Adrenal gland (tissue), 12 donors: Measurements from ENCODE around the gene ZNF790. TPM values are rescaled to one million over a fixed set of nuclear protein-coding genes. Genes with fewer than 3 reads are reported as not detected.

Experiments
- DNase-seq, 7 donors: peaks; one replicate each; pipeline ENCODE4 v3.0.0-alpha.2; 2019 to 2020
- H3K27ac ChIP-seq, 5 donors: fragments of 200-600 bp; sonication (generic) in 4 of 5; 1 replicate in 3 of 5; 2 replicates in 2 of 5; pipeline versions ENCODE4 v1.5.1 to v1.8.0; 2016 to 2020; ENCODE audit warnings: mild to moderate bottlenecking in 1 of 5
- H3K27me3 ChIP-seq: fragments of 200-600 bp; 2 replicates; pipeline ENCODE4 v1.8.0; 2021
- H3K36me3 ChIP-seq, 2 donors: fragments of 200-600 bp; replicated peaks in 1 of 2; 1 replicate in 1 of 2; 2 replicates in 1 of 2; pipeline versions ENCODE4 v1.5.1 to v1.8.0; 2018 to 2022
- H3K4me1 ChIP-seq, 2 donors: fragments of 200-600 bp; replicated peaks in 1 of 2; 1 replicate in 1 of 2; 2 replicates in 1 of 2; pipeline versions ENCODE4 v1.5.1 to v1.8.0; 2018 to 2021
- H3K4me3 ChIP-seq, 4 donors: fragments of 200-600 bp; sonication (generic) in 3 of 4; one replicate each; pipeline ENCODE4 v1.5.1; 2016 to 2018
- H3K9me3 ChIP-seq, 3 donors: fragments of 200-600 bp; sonication (generic) in 1 of 3; replicated peaks in 1 of 3; 1 replicate in 2 of 3; 2 replicates in 1 of 3; pipeline versions ENCODE4 v1.5.1 to v1.8.0; 2016 to 2021
- CTCF ChIP-seq, 6 experiments: fragments of 450-650 bp in 4 of 6; fragments of 200-600 bp in 2 of 6; sonication (generic) in 1 of 6; IDR thresholded peaks; 1 replicate in 5 of 6; 2 replicates in 1 of 6; pipeline versions ENCODE4 v1.5.1 to v1.8.0; 2016 to 2021; ENCODE audit warnings: antibody characterized with exemption in 6 of 6, mild to moderate bottlenecking in 2 of 6, moderate library complexity in 1 of 6
- POLR2A ChIP-seq, 2 donors: fragments of 450-650 bp; IDR thresholded peaks; one replicate each; pipeline ENCODE4 v1.6.1; 2017; ENCODE audit warnings: antibody characterized with exemption in 2 of 2, mild to moderate bottlenecking in 2 of 2, moderate library complexity in 1 of 2
- WGBS, 4 donors: extraction: QIAGEN DNeasy Blood & Tissue Kit in 2 of 4; methylation state at CpG; one replicate each; pipeline versions ENCODE4 v1.1.5 to v1.1.7; 2013 to 2017; 5-methylcytosine and 5-hydroxymethylcytosine counted together
- intact Hi-C, 2 donors: fragments of 100-400 bp; cut with DNase I; formaldehyde crosslinking; loops; one replicate each; pipeline versions ENCODE4 v1.14.1 to v1.15.0; 2022 to 2023
- polyA plus RNA-seq, 3 donors: library from polyadenylated mRNA; stranded (reverse); fragments of 200-250 nt in 2 of 3; fragments of 350-450 nt in 1 of 3; fragmentation: Illumina TruSeq in 1 of 3; extraction: RNeasy Lipid Tissue Mini Kit (QIAGEN cat#74804) in 1 of 3; gene quantifications; one replicate each; pipeline ENCODE4 v1.2.3, GENCODE V29; 2013 to 2014
- total RNA-seq, 9 donors: library from RNA; depleted of rRNA in 4 of 9; stranded (reverse); fragments of >200 nt in 4 of 9; fragments of 120-200 nt in 1 of 9; fragmentation: NEBNext Ultra II Directional in 1 of 9; extraction: Animal tissue kit (Norgen Biotek cat#: 25700) in 1 of 9; gene quantifications; one replicate each; pipeline versions ENCODE4 v1.1.0 to v1.2.4, GENCODE V29; 2013 to 2023
- donor health status: healthy with polysubstance abuse.
- donor health status: Bipolar disorder and iron deficiency.
- donor health status: DM: yes; HTN: yes; CAD: no.
- donor health status: DM: no; HTN: no; CAD: no.
- donor health status: DM: no; HTN: no; CAD: no.
- donor health status: DM: yes; HTN: yes; CAD: no.

The ZNF790 gene
- total and polyA plus RNA-seq, 12 donors: 2.7 to 21.9 (median 8.7) TPM

GRCh38 chr19:36850559-36851442, 12.6 kb upstream of the ZNF790 start, which contains the start of gene ZNF345:
Gene ZNF345, plus strand, starts transcription at chr19:36850876. Its CDS starts 25,955 bp downstream, at chr19:36876831.
- 0% methylated on average over 28 to 43 of the region's 43 CpGs for WGBS, 4 donors
- no peaks in the 10 kb centered on the region for H3K9me3 ChIP-seq
- intact Hi-C loops: no loop called here
- peak within 1 kb of the TSS; percentile 53 to 88 (median 68) for H3K27ac ChIP-seq
- TF ChIP-seq POLR2A (IDR thresholded peaks at IDR 0.05) (peak; percentile 43 to 84), CTCF (IDR thresholded peaks at IDR 0.05) (no peak)
- H3K36me3 ChIP-seq: peaks cover 0 to 7% of the 10 kb centered on the region in 2 donors
- peaks cover 5 to 18% of the 10 kb centered on the region in 2 donors for H3K4me1 ChIP-seq
- DNase-seq: peak; percentile 92 to 98 (median 95)
- H3K27me3 ChIP-seq: no peaks in the 10 kb centered on the region
- peak within 1 kb of the TSS; percentile 50 to 98 (median 65) for H3K4me3 ChIP-seq

GRCh38 chr19:36849701-36850558, 11.7 kb upstream of the ZNF790 start:
- TF ChIP-seq POLR2A (IDR thresholded peaks at IDR 0.05) (peak; percentile 31 to 64), CTCF (IDR thresholded peaks at IDR 0.05) (no peak)
- Histone ChIP-seq H3K4me1 (peaks cover 5 to 18% of the 10 kb centered on the region in 2 donors), H3K9me3 (no peaks in the 10 kb centered on the region), H3K27ac (peak overlapping the region; percentile 53 to 88 (median 68)), H3K27me3 (no peaks in the 10 kb centered on the region), H3K36me3 (peaks cover 0 to 7% of the 10 kb centered on the region in 2 donors), H3K4me3 (peak overlapping the region; percentile 50 to 98 (median 65))
- WGBS, 4 donors: 0 to 1% (median 0%) methylated on average over 27 to 36 of the region's 36 CpGs
- DNase-seq: peak; percentile 88 to 95 (median 92)
- intact Hi-C loops: no loop called here

- H3K9me3 ChIP-seq: no peaks in the 10 kb centered on the region
- no peak overlapping the region for H3K4me3 ChIP-seq
- H3K27me3 ChIP-seq: no peaks in the 10 kb centered on the region
- no peaks in the 10 kb centered on the region for H3K36me3 ChIP-seq
- DNase-seq: no peak
- WGBS, 4 donors: 69 to 94% (median 78%) methylated on average over 1 of the region's 1 CpG
- no peak overlapping the region for H3K27ac ChIP-seq
- intact Hi-C loops: no loop called here
- peaks cover 5 to 18% of the 10 kb centered on the region in 2 donors for H3K4me1 ChIP-seq
- no peak for TF ChIP-seq POLR2A (IDR thresholded peaks at IDR 0.05)
- TF ChIP-seq CTCF (IDR thresholded peaks at IDR 0.05): no peak
Measured at GRCh38 chr19:36847968-36848367, 9.8 kb upstream of the ZNF790 start.
